HepG2 (cell line): ENCODE results near the gene RHBDD2. TPM values are rescaled to one million over a fixed set of nuclear protein-coding genes. Genes with fewer than 3 reads are reported as not detected.
A peak's percentile ranks its signal among the peaks of the same experiment; 100 is the strongest.
"Not testable (repeated sequence)": the region's sequence is repeated elsewhere in the genome, so short reads cannot be mapped to it uniquely, and the experiment has no call there.

Source experiments
- ATAC-seq: fragments of 200-7000 bp; cut with Tn5 transposase; 3 replicates; pipeline ENCODE4 v1.9.1; 2020; ENCODE audit warnings: mild to moderate bottlenecking, moderate library complexity
- BruUV-seq: library from RNA; stranded (reverse); fragments of 400-500 nt; replicated peaks from 2 replicates; lab custom pipeline; 2021; lab: Mats Ljungman, UMichigan
- CTCF ChIA-PET: fragments of 300-600 bp; formaldehyde crosslinking; extraction: SDS; loops from one replicate; lab custom pipeline; 2021; ENCODE audit warnings: low total read pairs, inconsistent platforms, low intra/inter-chr PET ratio; lab: Yijun Ruan, JAX
- POLR2A ChIA-PET: fragments of 350-600 bp; sonication (Branson Sonifier 250); formaldehyde crosslinking; loops from one replicate; lab custom pipeline; 2020; ENCODE audit warnings: antibody characterized with exemption, inconsistent platforms; lab: Yijun Ruan, JAX
- DNase-seq: peaks from one replicate; pipeline ENCODE4 v3.0.0-alpha.2; 2015; ENCODE audit warnings: low spot score
- FAIRE-seq: peaks from 3 replicates; lab custom pipeline; 2011; peaks lifted over from hg19 to GRCh38; lab: Jason Lieb, UNC
- H2AFZ ChIP-seq: one replicate; pipeline ENCODE4 v1.6.1; 2011; ENCODE audit warnings: low read length, inconsistent platforms
- H3K27ac ChIP-seq: fragments of 300-600 bp; 3 replicates; pipeline ENCODE4 v1.8.0; 2011; ENCODE audit warnings: mixed run types, mild to moderate bottlenecking, mixed read lengths, low read length, inconsistent platforms; ENCODE audit not compliant: insufficient read depth; ENCODE audit errors: extremely low read length
- H3K27me3 ChIP-seq, 2 experiments: fragments of 200-600 bp in 1 of 2; 2 replicates in 1 of 2; 3 replicates in 1 of 2; pipeline versions ENCODE4 v1.6.0 to v1.8.0; 2011; ENCODE audit warnings: low read length in 2 of 2, mild to moderate bottlenecking in 2 of 2, moderate library complexity in 2 of 2, inconsistent platforms in 1 of 2; ENCODE audit not compliant: insufficient read depth in 2 of 2, control insufficient read depth in 1 of 2
- H3K36me3 ChIP-seq, 2 experiments: fragments of 200-600 bp in 1 of 2; replicated peaks in 1 of 2; 2 replicates in 1 of 2; 3 replicates in 1 of 2; pipeline versions ENCODE4 v1.5.1 to v1.8.0; 2011; ENCODE audit warnings: low read length in 2 of 2, inconsistent platforms in 1 of 2; ENCODE audit not compliant: insufficient read depth in 2 of 2, control insufficient read depth in 1 of 2
- H3K4me1 ChIP-seq: 2 replicates; pipeline ENCODE4 v1.5.1; 2012; ENCODE audit warnings: low read length, inconsistent platforms; ENCODE audit not compliant: insufficient read depth
- H3K4me2 ChIP-seq: 2 replicates; pipeline ENCODE4 v1.6.0; 2011; ENCODE audit warnings: low read depth, low read length, inconsistent platforms
- H3K4me3 ChIP-seq, 3 experiments: fragments of 200-600 bp in 1 of 3; sonication (generic), shearing (Covaris generic) in 1 of 3; replicated peaks in 1 of 3; 2 replicates each; pipeline ENCODE4 v1.5.1; 2011 to 2016; ENCODE audit warnings: low read length in 3 of 3, inconsistent platforms in 2 of 3, low read depth in 2 of 3, mild to moderate bottlenecking in 2 of 3, control low read depth in 1 of 3, mixed read lengths in 1 of 3; ENCODE audit not compliant: insufficient read depth in 1 of 3
- H3K79me2 ChIP-seq: one replicate; pipeline ENCODE4 v1.6.1; 2011; ENCODE audit warnings: low read length, inconsistent platforms; ENCODE audit not compliant: insufficient read depth
- H3K9ac ChIP-seq: 2 replicates; pipeline ENCODE4 v1.6.0; 2011; ENCODE audit warnings: mild to moderate bottlenecking, low read depth, low read length, inconsistent platforms; ENCODE audit not compliant: insufficient read depth
- H3K9me3 ChIP-seq: 2 replicates; pipeline ENCODE4 v1.5.1; 2012; ENCODE audit warnings: mild to moderate bottlenecking, low read length
- H4K20me1 ChIP-seq: 2 replicates; pipeline ENCODE4 v1.6.0; 2011; ENCODE audit warnings: inconsistent platforms, mild to moderate bottlenecking, low read length, moderate library complexity; ENCODE audit not compliant: insufficient read depth
- CEBPG ChIP-seq: IDR thresholded peaks from 2 replicates; pipeline ENCODE4 v1.6.1; 2016
- FOXP1 ChIP-seq, 2 experiments: fragments of 450-650 bp in 1 of 2; IDR thresholded peaks; 2 replicates each; pipeline ENCODE4 v1.6.1; 2017 to 2018; ENCODE audit warnings: antibody characterized with exemption in 1 of 2
- KDM1A ChIP-seq: IDR thresholded peaks from 2 replicates; pipeline ENCODE4 v1.6.1; 2016; ENCODE audit warnings: missing compliant biosample characterization
- SALL1 ChIP-seq: sonication (generic); formaldehyde crosslinking; IDR thresholded peaks from 2 replicates; pipeline ENCODE4 v1.8.0; 2022; ENCODE audit warnings: mild to moderate bottlenecking, missing genetic modification reagents
- ZMYM2 ChIP-seq: sonication (generic); formaldehyde crosslinking; IDR thresholded peaks from 2 replicates; pipeline ENCODE4 v1.8.0; 2022; ENCODE audit warnings: mild to moderate bottlenecking, missing genetic modification reagents
- ZMYM3 ChIP-seq: sonication (generic); formaldehyde crosslinking; IDR thresholded peaks from 2 replicates; pipeline ENCODE4 v1.5.1; 2020; ENCODE audit warnings: mild to moderate bottlenecking, missing genetic modification reagents
- ZNF460 ChIP-seq: sonication (generic); formaldehyde crosslinking; IDR thresholded peaks from 2 replicates; pipeline ENCODE4 v1.5.1; 2020; ENCODE audit warnings: missing genetic modification reagents, mild to moderate bottlenecking, borderline replicate concordance
- WGBS: methylation state at CpG from one replicate; pipeline ENCODE4 v1.1.6; 2017; ENCODE audit warnings: low lambda C conversion rate; 5-methylcytosine and 5-hydroxymethylcytosine counted together
- in situ Hi-C: cut with HindIII; loops from 2 replicates; pipeline ENCODE4 v1.10.0; 2017; ENCODE audit warnings: low pct_unique_long_range_greater_than_20kb; ENCODE audit not compliant: extremely low pct_ligation_motif_present
- intact Hi-C: fragments of 100-400 bp; cut with micrococcal nuclease; formaldehyde crosslinking; loops from one replicate; pipeline ENCODE4 v1.10.0; 2022; ENCODE audit not compliant: unreplicated experiment
- polyA plus RNA-seq, 8 experiments: library from polyadenylated mRNA; depleted of rRNA in 3 of 8; stranded (reverse) in 7 of 8; unstranded in 1 of 8; fragments of >200 nt; fragmentation: Illumina TruSeq in 4 of 8; extraction: Trizol in 4 of 8; gene quantifications; 2 replicates each; pipeline versions ENCODE4 v1.2.1 to v1.2.3, GENCODE V29; 2011 to 2016; ENCODE audit warnings: low read depth in 4 of 8, missing spikeins in 1 of 8, mixed read lengths in 1 of 8; ENCODE audit not compliant: insufficient read depth in 1 of 8
- total RNA-seq, 5 experiments: library from RNA; depleted of rRNA; stranded (reverse); fragments of >200 nt; fragmentation: Illumina TruSeq; extraction: Trizol; gene quantifications; 2 replicates each; pipeline ENCODE4 v1.2.3, GENCODE V29; 2016; ENCODE audit warnings: low read depth in 1 of 5
- TF ChIP-seq, protein P1 (sequence below): sonication (generic); formaldehyde crosslinking; IDR thresholded peaks from 2 replicates; pipeline ENCODE4 v1.4.0; 2020; ENCODE audit warnings: missing genetic modification reagents
- TF ChIP-seq, protein P2 (sequence below): sonication (generic); formaldehyde crosslinking; IDR thresholded peaks from 2 replicates; pipeline ENCODE4 v1.5.1; 2020; ENCODE audit warnings: mild to moderate bottlenecking, missing genetic modification reagents, moderate library complexity
- TF ChIP-seq, protein P3 (sequence below): sonication (generic); formaldehyde crosslinking; IDR thresholded peaks from 2 replicates; pipeline ENCODE4 v1.5.0; 2020; ENCODE audit warnings: mild to moderate bottlenecking, missing genetic modification reagents

RHBDD2 gene
- total and polyA plus RNA-seq, 2 of the 13 experiments (the other 11 are each of a cell fraction or from before 2014, with no cell fraction given) = 23.1 to 26.4 TPM

DNA sequence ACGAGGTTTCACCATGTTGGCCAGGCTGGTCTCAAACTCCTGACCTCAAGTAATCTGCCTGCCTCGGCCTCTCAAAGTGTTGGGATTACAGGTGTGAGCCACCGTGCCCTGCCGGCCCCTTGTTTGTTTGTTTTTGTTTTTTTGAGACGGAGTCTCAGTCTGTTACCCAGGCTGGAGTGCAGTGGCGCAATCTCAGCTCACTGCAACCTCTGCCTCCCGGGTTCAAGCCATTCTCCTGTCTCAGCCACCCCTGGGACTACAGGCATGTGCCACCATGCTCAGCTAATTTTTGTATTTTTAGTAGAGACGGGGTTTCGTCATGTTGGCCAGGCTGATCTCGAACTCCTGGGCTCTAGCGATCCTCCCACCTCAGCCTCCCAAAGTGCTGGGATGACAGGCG lies 32.4 kb downstream of the RHBDD2 start:
- peak; percentile 97 for TF ChIP-seq ZNF460 (CRISPR knock-in tag)
- TF ChIP-seq KDM1A (CRISPR knock-in tag) = peak; percentile 65; the same call in 1 of the 2 replicates
- TF ChIP-seq ZMYM3 (CRISPR knock-in tag) = peak; percentile 84
- TF ChIP-seq, protein P1, sequence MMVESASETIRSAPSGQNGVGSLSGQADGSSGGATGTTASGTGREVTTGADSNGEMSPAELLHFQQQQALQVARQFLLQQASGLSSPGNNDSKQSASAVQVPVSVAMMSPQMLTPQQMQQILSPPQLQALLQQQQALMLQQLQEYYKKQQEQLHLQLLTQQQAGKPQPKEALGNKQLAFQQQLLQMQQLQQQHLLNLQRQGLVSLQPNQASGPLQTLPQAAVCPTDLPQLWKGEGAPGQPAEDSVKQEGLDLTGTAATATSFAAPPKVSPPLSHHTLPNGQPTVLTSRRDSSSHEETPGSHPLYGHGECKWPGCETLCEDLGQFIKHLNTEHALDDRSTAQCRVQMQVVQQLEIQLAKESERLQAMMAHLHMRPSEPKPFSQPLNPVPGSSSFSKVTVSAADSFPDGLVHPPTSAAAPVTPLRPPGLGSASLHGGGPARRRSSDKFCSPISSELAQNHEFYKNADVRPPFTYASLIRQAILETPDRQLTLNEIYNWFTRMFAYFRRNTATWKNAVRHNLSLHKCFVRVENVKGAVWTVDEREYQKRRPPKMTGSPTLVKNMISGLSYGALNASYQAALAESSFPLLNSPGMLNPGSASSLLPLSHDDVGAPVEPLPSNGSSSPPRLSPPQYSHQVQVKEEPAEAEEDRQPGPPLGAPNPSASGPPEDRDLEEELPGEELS (CRISPR knock-in tag) = peak; percentile 65
- TF ChIP-seq, protein P2, sequence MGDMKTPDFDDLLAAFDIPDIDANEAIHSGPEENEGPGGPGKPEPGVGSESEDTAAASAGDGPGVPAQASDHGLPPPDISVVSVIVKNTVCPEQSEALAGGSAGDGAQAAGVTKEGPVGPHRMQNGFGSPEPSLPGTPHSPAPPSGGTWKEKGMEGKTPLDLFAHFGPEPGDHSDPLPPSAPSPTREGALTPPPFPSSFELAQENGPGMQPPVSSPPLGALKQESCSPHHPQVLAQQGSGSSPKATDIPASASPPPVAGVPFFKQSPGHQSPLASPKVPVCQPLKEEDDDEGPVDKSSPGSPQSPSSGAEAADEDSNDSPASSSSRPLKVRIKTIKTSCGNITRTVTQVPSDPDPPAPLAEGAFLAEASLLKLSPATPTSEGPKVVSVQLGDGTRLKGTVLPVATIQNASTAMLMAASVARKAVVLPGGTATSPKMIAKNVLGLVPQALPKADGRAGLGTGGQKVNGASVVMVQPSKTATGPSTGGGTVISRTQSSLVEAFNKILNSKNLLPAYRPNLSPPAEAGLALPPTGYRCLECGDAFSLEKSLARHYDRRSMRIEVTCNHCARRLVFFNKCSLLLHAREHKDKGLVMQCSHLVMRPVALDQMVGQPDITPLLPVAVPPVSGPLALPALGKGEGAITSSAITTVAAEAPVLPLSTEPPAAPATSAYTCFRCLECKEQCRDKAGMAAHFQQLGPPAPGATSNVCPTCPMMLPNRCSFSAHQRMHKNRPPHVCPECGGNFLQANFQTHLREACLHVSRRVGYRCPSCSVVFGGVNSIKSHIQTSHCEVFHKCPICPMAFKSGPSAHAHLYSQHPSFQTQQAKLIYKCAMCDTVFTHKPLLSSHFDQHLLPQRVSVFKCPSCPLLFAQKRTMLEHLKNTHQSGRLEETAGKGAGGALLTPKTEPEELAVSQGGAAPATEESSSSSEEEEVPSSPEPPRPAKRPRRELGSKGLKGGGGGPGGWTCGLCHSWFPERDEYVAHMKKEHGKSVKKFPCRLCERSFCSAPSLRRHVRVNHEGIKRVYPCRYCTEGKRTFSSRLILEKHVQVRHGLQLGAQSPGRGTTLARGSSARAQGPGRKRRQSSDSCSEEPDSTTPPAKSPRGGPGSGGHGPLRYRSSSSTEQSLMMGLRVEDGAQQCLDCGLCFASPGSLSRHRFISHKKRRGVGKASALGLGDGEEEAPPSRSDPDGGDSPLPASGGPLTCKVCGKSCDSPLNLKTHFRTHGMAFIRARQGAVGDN (CRISPR knock-in tag) = 0 out of 2 replicates have a peak, but pooled peaks have one; percentile 9
- peak; percentile 65 for TF ChIP-seq ZMYM2 (CRISPR knock-in tag)
- TF ChIP-seq CEBPG (CRISPR knock-in tag) = peak; percentile 56
- TF ChIP-seq SALL1 = peak; percentile 13; the same call in 1 of the 2 replicates
- CTCF ChIA-PET; BruUV-seq; H4K20me1 ChIP-seq; DNase-seq; H3K9me3 ChIP-seq; FAIRE-seq; H2AFZ ChIP-seq; H3K27ac ChIP-seq; H3K36me3 ChIP-seq; H3K4me2 ChIP-seq; H3K27me3 ChIP-seq; intact Hi-C loops; H3K9ac ChIP-seq; in situ Hi-C loops; ATAC-seq; H3K4me3 ChIP-seq; TF ChIP-seq FOXP1 (IDR thresholded peaks at IDR 0.05): not testable (repeated sequence)
- peak; percentile 65 for TF ChIP-seq FOXP1 (CRISPR knock-in tag; IDR thresholded peaks at IDR 0.05)
- TF ChIP-seq, protein P3, sequence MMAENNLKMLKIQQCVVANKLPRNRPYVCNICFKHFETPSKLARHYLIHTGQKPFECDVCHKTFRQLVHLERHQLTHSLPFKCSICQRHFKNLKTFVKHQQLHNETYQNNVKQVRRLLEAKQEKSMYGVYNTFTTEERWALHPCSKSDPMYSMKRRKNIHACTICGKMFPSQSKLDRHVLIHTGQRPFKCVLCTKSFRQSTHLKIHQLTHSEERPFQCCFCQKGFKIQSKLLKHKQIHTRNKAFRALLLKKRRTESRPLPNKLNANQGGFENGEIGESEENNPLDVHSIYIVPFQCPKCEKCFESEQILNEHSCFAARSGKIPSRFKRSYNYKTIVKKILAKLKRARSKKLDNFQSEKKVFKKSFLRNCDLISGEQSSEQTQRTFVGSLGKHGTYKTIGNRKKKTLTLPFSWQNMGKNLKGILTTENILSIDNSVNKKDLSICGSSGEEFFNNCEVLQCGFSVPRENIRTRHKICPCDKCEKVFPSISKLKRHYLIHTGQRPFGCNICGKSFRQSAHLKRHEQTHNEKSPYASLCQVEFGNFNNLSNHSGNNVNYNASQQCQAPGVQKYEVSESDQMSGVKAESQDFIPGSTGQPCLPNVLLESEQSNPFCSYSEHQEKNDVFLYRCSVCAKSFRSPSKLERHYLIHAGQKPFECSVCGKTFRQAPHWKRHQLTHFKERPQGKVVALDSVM (CRISPR knock-in tag) = peak; percentile 75
- Histone ChIP-seq H3K79me2 (peaks cover 20% of the 10 kb centered on the region), H3K4me1 (peaks cover 69% of the 10 kb centered on the region)
- POLR2A ChIA-PET = interaction anchor here (0.7 to 1.7 kb wide), 2 partner anchors 9 to 467 kb away, joined by 3 to 9 read pairs; no protein-coding TSS in a partner anchor
- 42% methylated on average over 11 of the region's 12 CpGs for WGBS
